ENCODE data around the gene RAB42.

DNA sequence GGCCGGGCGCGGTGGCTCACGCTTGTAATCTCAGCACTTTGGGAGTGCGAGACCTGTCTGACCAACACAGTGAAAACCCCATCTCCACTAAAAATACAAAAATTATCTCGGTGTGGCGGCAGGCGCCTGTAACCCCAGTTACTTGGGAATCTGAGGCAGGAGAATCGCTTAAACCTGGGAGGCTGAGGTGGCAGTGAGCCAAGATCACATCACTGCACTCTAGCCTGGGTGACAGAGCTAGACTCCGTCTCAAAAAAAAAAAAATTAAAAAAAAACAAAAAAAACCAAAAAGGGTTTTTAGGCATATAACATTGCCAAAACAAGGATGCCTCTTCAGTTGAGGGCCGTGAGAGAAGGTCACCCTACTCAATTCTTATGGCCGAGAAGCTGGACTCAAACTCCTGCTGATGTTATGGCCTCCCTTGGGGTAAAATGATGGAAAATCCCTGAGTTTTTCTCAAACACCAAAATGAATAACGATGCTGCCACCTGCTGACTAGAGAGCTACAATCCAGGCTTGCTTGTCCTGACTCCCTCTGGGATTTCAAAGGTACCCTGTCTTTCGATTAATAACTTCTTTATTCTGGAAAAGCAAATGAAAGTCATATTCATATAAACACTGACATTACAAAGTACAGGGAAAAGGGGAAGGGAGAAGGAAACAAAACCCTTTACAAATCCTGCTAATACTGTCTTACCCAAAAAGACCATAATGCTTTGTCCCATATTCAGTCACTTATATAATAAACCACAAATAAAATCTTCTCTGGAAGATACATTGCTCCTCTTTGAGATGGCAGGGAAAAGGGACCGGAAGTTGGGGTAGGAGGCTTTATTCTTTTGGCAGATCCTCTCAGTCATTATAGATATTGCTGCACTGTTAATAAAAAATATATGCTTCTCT is 10.7 kb downstream of the RAB42 start:
- TF ChIP-seq, protein P1, sequence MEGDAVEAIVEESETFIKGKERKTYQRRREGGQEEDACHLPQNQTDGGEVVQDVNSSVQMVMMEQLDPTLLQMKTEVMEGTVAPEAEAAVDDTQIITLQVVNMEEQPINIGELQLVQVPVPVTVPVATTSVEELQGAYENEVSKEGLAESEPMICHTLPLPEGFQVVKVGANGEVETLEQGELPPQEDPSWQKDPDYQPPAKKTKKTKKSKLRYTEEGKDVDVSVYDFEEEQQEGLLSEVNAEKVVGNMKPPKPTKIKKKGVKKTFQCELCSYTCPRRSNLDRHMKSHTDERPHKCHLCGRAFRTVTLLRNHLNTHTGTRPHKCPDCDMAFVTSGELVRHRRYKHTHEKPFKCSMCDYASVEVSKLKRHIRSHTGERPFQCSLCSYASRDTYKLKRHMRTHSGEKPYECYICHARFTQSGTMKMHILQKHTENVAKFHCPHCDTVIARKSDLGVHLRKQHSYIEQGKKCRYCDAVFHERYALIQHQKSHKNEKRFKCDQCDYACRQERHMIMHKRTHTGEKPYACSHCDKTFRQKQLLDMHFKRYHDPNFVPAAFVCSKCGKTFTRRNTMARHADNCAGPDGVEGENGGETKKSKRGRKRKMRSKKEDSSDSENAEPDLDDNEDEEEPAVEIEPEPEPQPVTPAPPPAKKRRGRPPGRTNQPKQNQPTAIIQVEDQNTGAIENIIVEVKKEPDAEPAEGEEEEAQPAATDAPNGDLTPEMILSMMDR (IDR thresholded peaks at IDR 0.05): peak; percentile 44 to 80 (median 62)
- no peak for TF ChIP-seq POLR2A (IDR thresholded peaks at IDR 0.05)
